Measurements from ENCODE around the gene RPS6KB1.
"Not testable (repeated sequence)": the region's sequence is repeated elsewhere in the genome, so short reads cannot be mapped to it uniquely, and the experiment has no call there.

The RPS6KB1 gene

DNA sequence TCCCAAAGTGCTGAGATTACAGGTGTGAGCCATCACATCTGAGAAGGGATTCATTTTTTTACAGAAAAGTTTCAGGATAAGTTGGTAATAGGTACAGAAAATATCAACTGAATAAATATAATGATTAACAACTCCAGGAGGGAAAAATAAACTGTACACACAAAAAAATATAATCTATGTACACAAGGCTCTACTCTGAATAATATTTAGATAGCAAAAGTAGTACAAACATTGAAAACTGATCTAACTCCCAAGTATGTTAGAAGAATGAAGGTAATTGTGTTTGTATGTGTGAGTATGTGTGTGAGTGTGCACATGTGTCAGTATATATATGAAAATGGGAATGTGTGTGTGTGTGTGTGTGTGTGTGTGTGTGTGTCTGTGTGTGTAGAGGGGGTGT, 20.6 kb upstream of the RPS6KB1 start:
- no peak for DNase-seq

DNA sequence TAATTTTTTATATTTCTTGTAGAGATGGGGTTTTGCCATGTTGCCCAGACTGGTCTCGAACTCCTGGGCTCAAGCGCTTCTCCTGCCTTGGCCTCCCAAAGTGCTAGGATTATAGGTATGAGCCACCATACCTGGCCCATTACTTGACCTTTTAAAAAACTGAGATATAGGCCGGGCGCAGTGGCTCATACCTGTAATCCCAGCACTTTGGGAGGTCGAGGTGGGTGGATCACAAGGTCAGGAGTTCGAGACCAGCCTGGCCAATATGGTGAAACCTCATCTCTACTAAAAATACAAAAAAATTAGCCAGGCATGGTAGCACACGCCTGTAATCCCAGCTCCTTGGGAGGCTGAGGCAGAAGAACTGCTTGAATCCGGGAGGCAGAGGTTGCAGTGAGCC, 19.5 kb upstream of the RPS6KB1 start:
- not testable (repeated sequence) for DNase-seq

DNA sequence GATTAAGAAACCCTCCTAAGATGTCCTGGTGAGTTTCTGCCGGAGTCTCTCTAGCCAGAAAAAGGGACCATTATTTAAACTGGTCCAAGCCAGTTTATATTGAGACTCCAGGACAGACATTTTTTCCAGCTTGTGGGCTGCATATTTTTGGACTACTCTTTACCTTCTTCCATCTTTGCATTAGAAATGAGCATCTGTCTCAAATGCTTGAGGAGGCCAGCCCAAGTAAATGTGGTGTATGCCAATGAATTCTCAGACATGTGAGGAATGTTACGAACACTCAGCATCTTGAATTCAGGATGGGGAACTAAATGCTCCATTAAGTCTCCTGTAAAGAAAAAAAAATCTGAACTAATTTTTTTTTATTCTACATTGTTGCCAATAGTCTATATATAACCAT, 18.5 kb upstream of the RPS6KB1 start:
- DNase-seq: no peak

DNA sequence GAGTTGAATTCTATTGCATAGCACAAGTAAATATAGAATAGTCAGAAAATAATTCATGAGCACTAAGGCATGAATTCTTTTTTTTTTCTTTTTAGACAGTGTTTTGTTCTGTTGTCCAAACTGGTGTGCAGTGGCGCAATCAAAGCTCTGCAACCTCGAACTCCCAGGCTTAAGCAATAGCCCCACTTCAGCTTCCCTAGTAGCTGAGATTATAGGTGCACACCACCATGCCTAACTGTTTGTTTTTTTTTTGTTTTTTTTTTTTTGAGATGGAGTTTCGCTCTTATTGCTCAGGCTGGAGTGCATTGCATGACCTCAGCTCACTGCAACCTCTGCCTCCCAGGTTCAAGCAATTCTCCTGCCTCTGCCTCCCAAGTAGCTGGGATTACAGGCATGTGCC, 16.8 kb upstream of the RPS6KB1 start:
- DNase-seq: no peak

DNA sequence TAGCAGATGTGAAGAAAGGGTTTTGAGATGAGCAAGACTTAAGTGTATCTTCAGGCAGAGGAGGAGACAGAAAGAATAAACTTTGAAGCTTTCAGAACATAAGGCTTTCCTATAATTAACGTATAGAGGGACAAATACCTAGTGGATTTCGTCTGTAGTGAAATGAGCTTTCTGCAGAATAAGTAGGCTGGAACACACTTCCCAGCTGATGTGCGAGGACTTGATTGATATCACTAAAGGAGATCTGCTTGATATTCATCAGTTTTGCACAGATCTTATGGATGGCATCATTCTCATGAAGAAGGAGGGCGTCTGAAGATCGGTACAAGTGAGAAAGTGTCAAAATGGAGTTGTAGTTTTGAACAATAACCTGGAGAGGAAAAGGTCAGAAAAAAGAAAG, 15.0 kb upstream of the RPS6KB1 start:
- no peak for DNase-seq

DNA sequence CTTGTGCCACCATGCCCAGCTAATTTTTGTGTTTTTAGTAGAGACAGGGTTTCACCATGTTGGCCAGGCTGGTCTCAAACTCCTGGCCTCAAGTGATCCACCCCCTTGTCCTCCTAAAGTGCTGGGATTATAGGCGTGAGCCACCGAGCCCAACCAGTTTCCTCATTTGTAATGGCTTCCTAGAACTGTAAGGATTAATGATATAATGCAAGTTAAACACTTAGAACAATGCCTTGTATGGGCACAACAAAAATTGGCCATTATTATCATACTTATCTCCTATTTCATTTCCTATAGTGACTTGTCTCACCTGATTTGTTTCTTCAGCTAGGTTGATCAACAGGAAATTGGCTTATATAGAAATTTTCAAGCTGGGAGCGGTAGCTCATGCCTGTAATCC, 14.3 kb upstream of the RPS6KB1 start:
- DNase-seq: no peak

DNA sequence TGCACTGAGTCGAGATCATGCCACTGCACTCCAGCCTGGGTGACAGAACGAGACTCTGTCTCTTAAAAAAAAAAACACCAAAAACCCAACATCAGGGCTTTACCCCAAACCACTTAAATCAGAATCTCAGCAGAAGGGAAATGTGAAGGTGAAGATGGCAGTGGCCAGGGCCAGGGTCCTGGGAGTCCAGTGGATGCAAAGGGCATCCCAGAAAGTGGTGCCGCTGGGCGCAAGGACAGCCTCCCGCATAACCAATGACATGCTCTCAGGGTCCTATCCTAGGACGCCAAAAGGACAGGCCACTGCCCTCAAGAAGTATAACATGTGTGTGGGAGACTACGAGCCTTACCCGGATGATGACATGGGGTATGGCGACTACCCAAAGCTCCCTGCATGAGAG, 8.1 kb upstream of the RPS6KB1 start:
- no peak for DNase-seq

DNA sequence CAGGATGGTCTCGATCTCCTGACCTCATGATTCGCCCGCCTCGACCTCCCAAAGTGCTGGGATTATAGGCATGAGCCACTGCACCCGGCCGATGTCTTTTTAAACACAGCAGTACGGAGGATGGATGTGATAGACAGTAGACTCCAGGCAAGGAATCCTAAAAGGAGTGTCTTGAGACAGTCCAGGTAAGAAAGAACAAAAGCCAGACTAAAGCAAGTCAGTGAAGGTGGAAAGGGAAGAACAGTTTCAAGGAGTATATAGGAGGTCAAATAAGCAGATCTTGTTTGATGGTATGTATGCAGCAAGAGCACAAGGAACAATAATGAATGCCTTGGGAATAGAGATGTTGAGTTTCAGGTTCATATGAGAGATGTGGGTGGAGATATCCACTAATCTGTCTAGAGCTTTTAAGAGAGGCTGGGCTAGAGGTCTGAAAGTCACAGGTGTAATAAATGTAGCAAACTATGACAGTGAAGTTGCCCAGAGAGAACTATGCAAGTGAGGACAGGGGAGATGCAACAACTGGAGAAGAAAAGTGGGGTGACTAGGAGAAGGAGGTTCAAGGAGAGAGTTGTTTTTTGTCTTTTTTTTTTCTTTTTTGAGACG, 4.7 kb upstream of the RPS6KB1 start:
- no peak for DNase-seq

DNA sequence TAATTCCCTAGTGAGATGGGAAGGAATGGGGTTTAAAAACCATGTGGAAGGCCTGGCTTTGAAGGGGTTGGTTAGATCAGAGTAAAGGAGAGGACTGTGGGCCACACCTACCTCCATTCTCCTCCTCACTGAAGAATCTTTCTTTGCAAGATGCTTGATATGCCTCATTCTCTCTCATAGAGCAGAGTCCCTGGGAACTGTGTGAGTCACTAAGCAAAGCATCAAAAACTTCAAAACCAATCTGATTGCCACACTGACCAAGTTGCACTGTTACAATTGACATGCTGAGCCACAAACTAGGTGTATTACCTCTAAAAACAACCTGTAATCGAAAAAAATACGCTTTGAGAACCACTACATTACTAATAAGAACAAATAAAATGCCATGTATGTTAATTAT, 2.2 kb upstream of the RPS6KB1 start:
- DNase-seq: no peak

DNA sequence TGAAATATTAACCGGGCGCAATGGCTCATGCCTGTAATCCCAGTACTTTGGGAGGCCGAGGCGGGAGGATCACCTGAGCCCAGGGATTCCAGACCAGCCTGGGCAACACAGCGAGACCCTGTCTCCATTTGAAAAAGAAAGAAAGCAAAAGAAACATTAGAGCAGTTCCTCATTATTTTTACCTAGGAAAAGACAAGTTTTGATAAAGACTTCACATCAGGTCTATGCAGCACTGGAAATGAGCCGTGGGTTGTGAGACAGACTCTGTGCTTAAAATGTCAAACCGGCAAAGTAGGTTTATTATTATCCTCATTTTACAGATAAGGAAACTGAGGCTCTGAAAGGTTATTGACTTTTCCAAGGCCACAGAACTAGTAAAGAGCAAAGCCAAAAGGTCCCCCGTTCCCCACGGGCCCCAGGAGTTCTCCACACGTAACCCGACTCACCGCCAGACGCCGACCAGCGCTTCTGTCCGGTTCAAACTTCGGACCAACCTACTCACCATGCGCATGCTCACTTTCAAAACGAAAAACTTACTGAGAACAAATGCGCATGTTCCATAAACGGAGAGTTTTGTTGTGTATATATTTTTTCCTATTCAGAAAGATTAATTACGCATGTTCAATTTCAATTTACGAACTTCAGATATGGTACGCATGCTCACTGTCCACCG, 534 bp upstream of the RPS6KB1 start:
- DNase-seq: no peak

DNA sequence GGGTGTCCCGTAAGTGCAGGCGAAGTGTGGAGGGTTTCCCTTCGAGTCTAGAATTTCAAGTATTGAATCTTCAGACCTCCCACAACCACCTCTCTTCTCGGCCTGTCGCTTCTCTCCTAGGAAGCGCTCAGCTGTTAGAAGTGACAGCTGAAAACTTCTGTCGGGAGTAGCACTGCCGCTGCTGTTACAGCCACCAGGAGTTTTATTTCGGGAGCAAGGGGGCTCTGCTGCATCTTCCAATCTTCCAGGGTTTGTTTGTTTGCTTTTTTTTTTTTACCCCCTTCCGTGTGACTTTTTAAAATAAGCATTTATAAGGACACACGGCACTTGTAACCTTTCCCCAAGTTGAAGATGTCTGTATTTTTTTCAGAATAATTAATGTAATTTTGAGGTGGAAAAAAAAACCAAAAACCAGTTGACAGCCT, 767 bp downstream of the RPS6KB1 start:
- no peak for DNase-seq

DNA sequence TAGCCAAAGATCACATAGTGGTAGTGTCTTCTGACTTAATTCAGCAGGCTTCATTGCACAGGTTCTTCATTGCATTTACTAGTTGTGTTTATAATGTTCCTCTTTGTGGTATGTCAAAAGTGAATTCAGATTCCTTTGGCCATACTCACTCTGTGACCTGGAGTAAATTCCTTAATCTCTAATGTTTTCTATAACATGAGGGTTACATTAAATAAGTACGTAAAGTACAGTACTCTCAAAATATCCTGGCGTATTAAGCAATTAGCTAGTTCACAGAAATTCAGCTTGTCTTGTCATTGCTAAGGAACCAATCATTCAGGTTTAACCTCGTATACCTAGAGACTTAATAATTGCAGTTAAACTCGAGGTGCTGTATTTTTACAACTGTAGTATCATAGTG, 4.2 kb downstream of the RPS6KB1 start:
- DNase-seq: no peak

DNA sequence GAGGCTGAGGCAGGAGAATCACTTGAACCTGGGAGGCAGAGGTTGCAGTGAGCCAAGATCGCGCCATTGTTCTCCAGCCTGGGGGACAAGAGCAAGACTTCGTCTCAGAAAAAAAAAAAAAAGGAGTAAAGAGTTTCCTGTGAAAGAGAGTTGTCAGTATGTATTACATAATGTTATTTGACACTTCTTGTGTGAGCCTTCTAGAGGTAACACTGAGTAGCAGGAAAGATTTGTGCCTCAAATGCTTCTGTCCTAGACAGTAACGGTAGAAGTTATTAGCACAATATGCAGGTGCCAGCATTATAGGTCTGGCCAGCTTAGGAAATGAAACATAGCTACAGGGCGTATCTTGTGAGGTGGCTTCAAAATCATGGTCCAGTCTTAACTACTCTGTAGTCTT, 6.2 kb downstream of the RPS6KB1 start:
- no peak for DNase-seq

DNA sequence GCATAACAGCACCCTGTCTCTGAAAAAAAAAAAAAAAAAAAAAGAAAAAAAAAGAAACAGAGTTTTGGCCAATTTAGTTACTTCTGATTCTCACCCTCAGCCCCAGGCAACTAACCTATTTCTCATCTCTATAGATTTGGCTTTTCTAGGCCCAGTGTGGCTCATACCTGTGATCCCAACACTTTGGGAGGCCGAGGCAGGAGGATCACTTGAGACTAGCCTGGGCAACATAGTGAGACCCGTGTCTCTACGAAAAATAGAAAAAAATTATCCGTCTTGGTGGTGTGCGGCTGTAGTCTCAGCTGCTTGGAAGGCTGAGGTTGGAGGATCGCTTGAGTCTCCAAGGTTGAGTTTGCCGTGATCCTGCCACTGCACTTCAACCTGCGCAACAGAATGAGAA, 8.7 kb downstream of the RPS6KB1 start:
- no peak for DNase-seq

DNA sequence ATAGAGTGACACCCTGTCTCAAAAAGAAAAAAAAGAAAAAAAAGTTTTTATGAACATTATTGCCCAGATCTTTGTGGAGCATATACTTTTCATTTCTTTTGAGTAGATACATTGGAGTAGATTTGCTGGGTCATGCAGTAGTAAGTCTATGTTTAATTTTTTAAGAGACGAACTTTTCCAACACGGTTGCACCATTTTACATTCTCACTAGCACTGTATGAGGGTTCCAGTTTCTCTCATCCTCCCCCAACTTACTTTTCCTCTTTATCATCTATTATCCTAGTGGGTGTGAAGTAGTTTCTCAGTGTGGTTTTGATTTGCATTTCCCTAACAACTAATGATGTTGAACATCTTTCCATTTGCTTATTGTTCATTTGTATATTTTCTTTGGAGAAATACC, 10.5 kb downstream of the RPS6KB1 start:
- DNase-seq: no peak

DNA sequence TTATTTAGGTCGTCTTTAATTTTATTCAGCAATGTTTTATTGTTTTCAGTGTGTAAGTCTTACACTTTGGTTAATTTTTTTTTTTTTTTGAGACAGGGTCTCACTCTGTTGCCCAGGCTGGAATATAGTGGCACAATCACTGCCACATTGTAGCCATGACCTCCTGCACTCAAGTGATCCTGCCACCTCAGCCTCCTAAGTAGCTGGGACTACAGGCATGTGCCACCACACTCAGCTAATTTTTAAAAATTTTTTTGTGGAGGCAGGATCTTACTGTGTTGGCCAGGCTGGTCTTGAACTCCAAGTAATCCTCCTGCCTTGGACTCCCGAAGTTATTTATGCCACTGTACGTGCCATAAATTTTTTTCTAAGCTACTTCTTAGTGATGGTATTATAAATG, 14.5 kb downstream of the RPS6KB1 start:
- no peak for DNase-seq

DNA sequence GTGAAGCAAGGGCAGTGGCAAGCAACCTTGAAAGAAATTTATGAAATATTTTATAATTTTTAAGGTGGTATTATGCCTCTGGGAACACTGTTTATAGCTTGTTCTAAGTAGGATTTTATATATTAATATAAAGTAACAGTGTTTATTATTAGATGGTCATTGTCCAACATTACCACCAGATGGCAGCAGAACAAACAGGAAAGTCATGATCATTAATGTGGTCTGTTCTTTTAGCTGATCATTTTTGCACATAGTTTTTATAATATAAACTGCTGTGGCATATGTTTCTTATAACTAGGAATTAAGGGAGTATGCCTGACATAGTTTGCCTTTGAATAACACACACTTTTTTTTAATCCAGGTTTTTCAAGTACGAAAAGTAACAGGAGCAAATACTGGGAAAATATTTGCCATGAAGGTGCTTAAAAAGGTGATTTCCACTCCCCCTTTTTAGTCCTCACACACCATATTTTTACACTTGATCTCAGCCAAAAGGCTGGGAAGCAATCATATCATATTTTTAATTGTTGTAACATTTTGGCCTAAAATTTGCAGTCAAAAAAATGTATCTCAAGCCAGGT, 21.4 kb downstream of the RPS6KB1 start:
- no peak for DNase-seq

DNA sequence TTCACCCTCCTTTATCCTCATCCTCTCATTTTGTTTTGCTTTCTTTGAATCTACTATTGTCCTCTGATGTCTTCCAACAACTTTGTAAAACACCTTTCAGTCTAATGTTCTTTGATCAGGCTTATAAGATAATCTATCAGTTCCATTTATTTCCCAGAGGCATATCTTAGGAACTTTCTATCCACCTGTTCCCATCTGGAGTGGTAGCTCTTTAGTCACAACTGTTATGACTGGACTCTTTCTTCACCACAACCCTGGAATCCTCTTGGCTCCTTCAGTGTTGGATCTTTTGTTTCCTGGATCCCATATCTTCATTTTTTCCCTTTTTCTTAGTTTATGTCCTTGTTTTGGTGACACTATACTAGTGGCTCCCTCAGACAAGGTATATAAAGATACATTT, 23.5 kb downstream of the RPS6KB1 start:
- no peak for DNase-seq

DNA sequence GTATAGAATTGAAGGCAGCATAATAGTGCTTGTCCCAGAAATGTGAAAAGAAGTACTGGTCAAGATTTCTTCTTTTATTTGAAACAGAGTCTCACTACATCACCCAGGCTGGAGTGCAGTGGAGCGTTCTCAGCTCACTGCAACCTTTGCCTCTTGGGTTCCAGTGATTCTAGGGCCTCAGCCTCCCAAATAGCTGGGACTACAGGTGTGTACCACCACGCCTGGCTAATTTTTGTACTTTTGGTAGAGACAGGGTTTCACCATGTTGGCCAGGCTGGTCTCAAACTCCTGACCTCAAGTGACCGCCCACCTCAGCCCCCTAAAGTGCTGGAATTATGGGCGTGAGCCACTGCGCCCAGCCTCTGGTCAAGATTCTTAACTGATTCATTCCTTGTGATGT, 27.7 kb downstream of the RPS6KB1 start:
- not testable (repeated sequence) for DNase-seq

DNA sequence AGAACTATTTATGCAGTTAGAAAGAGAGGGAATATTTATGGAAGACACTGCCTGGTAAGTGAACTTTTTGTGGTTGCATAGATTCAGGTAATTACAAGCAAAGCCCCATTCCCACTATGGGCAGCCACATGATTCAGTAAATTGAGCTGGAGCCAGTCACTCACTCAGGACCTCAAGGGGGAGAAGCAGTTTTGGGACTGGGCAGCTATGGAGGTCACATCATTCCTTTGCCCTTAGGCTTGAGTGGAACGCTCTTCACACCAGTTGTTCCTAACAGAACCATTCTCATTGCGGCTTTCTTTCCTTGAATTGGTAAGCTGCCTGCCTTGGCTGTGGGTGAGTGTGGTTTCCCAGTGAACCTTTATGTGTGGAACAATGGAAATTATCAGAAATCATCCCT, 37.2 kb downstream of the RPS6KB1 start:
- DNase-seq: not testable (repeated sequence)

DNA sequence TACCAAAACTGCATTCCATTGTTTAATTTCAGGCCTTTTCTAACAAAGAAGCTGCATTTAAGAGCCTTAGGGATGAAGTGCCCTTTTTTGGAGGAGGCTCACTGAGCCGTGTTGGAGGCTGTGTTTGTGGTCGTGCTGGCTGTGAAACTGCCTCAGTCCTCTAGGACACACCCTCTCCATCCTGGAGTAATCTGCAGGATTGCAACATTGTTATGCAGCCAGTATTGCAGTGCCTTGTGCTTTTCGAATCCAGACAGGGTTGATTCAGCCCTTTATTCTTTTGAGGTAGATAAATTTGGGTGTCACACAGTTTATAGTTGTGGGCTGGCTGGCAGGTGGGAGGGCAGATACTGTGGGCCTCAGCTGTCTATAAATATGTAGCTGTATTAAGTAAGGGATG, 37.8 kb downstream of the RPS6KB1 start:
- not testable (repeated sequence) for DNase-seq

DNA sequence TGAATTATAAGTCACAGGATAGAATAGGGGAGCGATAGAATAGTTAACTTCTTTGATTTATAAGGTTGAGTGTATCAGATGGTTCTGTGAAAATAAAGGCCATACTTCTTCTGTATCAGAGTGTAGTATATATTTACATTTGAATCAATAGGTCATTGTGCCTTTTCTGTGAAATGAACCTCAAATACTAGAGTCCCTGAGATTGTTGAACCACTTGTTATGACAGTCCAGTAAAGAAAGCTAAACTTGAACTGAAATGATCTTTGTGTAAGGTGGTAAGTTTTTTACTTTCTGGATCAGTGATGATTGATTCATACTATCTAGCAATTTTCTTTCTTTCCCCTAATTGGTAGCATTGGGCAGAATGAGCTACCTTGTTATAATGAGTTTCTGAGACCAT, 40.4 kb downstream of the RPS6KB1 start:
- DNase-seq: not testable (repeated sequence)

DNA sequence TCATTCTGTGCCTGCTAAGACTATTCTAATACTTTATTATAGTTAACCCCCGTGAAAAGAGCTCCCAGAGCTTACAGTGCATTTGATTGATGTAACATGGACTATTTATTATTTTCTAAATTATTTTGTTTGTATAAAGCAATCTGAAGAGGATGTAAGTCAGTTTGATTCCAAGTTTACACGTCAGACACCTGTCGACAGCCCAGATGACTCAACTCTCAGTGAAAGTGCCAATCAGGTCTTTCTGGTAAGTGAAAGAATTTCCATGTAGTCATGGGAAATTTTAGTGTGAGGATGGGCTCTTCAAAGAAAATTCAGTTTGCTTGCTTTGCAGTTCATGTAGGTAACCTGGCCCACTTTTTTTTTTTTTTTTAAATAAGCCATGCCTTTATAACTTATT, 47.8 kb downstream of the RPS6KB1 start:
- DNase-seq: not testable (repeated sequence)

DNA sequence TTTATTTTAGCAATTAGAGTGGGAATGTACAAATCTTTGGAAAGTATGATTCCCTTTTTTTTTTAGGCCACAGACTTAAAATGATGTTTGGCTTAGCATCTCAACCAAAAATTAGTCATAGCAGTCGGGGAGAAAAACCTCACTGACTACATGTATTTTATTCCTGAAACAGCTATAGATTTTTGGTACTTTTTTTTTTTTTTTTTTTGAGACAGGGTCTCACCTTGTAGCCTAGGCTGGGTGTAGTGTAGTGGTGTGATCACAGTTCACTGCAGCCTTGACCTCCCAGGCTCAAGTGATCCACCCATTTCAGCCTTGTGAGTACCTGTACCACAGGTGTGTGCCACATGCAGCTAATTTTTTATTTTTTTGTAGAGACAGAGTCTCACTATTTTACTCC, 48.2 kb downstream of the RPS6KB1 start:
- DNase-seq: no peak

DNA sequence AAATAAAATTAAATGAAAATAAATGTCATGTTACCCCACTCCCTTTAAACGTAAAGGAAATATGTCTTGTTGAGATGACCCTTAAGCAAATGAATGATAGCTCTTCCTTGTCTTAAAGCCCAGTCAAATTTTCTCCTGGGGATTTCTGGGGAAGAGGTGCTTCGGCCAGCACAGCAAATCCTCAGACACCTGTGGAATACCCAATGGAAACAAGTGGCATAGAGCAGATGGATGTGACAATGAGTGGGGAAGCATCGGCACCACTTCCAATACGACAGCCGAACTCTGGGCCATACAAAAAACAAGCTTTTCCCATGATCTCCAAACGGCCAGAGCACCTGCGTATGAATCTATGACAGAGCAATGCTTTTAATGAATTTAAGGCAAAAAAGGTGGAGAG, 53.5 kb downstream of the RPS6KB1 start:
- not testable (repeated sequence) for DNase-seq

Data from activated gamma-delta T cell (primary cell).